Effector memory CD4-positive, alpha-beta T cell (primary cell): ENCODE results near the gene KLF16.

Source experiments
- DNase-seq, 3 donors: peaks; one replicate each; pipeline ENCODE4 v3.0.0-alpha.2; 2020
- H3K27ac ChIP-seq: 2 replicates; pipeline ENCODE4 v1.7.0; 2013; ENCODE audit warnings: mild to moderate bottlenecking, low read length, moderate library complexity; ENCODE audit not compliant: insufficient read depth, poor library complexity, severe bottlenecking
- H3K27me3 ChIP-seq: replicated peaks from 2 replicates; pipeline ENCODE4 v1.7.0; 2013; ENCODE audit warnings: mild to moderate bottlenecking, low read length; ENCODE audit not compliant: insufficient read depth, control insufficient read depth, poor library complexity, severe bottlenecking
- H3K36me3 ChIP-seq: 2 replicates; pipeline ENCODE4 v1.7.0; 2013; ENCODE audit warnings: mild to moderate bottlenecking, low read length, moderate library complexity; ENCODE audit not compliant: control insufficient read depth, insufficient read depth
- H3K4me1 ChIP-seq: 2 replicates; pipeline ENCODE4 v1.7.0; 2013; ENCODE audit warnings: low read length, mild to moderate bottlenecking; ENCODE audit not compliant: control insufficient read depth, insufficient read depth, poor library complexity, severe bottlenecking
- H3K4me3 ChIP-seq: 2 replicates; pipeline ENCODE4 v1.7.0; 2013; ENCODE audit warnings: low read length, low read depth, mild to moderate bottlenecking; ENCODE audit not compliant: insufficient read depth, poor library complexity, severe bottlenecking
- H3K9me3 ChIP-seq: 2 replicates; pipeline ENCODE4 v1.7.0; 2013; ENCODE audit warnings: mild to moderate bottlenecking, low read length, moderate library complexity; ENCODE audit not compliant: control insufficient read depth

KLF16 gene

DNA sequence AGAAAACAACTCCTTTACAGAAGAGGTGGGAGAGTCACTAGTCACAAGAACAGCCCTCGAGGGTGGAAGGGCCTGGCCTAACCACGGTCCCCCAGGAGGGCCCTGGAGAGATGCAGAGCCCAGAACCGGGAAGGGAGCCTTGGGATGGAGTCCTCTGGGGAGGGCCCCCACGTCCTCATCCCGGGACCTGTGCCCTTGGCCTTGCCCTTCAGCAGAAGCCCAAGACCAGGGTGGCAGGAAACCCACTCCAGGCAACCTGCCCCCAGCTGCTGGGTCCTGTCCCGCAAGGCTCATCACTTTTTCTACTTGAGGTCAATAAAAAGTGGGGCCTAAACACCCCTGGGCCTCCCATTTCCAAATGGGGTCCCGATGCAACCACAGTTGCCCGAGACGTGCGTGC lies 49.0 kb downstream of the KLF16 start:
- Histone ChIP-seq H3K4me1 (peaks cover 16% of the 10 kb centered on the region), H3K27ac (no peak overlapping the region), H3K27me3 (no peaks in the 10 kb centered on the region), H3K4me3 (no peak overlapping the region), H3K36me3 (peaks cover 39% of the 10 kb centered on the region), H3K9me3 (no peaks in the 10 kb centered on the region)
- DNase-seq = no peak

GRCh38 chr19:1813192-1814182 lies 49.9 kb downstream of the KLF16 start:
- Histone ChIP-seq H3K27me3 (no peaks in the 10 kb centered on the region), H3K4me3 (peak overlapping the region; percentile 60), H3K4me1 (peaks cover 16% of the 10 kb centered on the region), H3K27ac (no peak overlapping the region), H3K36me3 (peaks cover 31% of the 10 kb centered on the region), H3K9me3 (no peaks in the 10 kb centered on the region)
- no peak for DNase-seq

DNA sequence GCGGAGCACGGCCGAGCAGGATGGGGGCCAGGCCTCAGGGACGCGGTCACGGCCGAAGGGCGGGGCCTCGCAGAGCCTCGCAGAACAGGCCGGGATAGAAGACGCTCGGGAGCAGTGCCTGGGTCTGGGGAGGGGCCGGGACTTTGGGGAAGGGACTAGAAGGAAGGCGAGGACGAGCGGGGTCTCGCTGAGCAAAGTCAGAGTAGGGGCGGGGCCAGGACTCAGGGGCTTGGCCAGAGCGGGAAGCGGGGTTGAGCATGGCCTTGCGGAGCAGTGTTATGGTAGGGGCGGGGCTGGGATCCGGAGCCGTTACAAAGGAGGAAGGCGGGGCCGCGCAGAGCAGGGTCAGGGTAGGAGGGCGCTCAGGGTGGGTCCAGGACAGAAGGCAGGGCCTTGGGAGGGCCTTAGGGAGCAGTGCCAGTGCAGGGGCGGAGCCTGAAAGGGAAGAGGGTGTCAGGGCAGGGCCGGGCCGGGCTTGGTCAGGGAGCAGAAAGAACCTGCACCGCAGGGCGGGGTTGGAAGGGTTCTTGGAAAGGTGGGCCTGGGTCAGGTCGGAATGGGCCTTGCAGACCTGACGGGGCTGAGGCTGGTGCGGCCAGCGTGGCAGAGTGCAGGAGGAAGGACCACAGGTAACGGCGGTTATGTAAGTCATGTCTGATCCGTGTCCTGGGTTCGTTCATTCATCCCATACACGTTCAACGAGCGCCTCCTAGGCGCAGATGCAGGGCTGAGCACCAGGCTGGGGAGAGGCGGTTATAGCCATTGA lies 50.8 kb downstream of the KLF16 start:
- peaks cover 22% of the 10 kb centered on the region for H3K36me3 ChIP-seq
- no peaks in the 10 kb centered on the region for H3K9me3 ChIP-seq
- H3K27ac ChIP-seq = peak overlapping the region; percentile 35
- no peaks in the 10 kb centered on the region for H3K27me3 ChIP-seq
- peaks cover 16% of the 10 kb centered on the region for H3K4me1 ChIP-seq
- H3K4me3 ChIP-seq = peak overlapping the region; percentile 60
- peak; percentile 76 to 84 (median 78) for DNase-seq

- H3K36me3 ChIP-seq = peaks cover 16% of the 10 kb centered on the region
- peak within 1 kb of the TSS; percentile 35 for H3K27ac ChIP-seq
- H3K4me1 ChIP-seq = peaks cover 16% of the 10 kb centered on the region
- no peaks in the 10 kb centered on the region for H3K9me3 ChIP-seq
- no peaks in the 10 kb centered on the region for H3K27me3 ChIP-seq
- peak in 2 of 3 donors; percentile 70 to 74 for DNase-seq
- peak within 1 kb of the TSS; percentile 60 for H3K4me3 ChIP-seq
These were observed 51.4 kb downstream of the KLF16 start, which contains the start of gene ATP8B3 for GRCh38 chr19:1811942-1812425. Gene ATP8B3, minus strand, starts transcription at chr19:1812276. Its CDS starts 540 bp downstream, at chr19:1811736.

DNA sequence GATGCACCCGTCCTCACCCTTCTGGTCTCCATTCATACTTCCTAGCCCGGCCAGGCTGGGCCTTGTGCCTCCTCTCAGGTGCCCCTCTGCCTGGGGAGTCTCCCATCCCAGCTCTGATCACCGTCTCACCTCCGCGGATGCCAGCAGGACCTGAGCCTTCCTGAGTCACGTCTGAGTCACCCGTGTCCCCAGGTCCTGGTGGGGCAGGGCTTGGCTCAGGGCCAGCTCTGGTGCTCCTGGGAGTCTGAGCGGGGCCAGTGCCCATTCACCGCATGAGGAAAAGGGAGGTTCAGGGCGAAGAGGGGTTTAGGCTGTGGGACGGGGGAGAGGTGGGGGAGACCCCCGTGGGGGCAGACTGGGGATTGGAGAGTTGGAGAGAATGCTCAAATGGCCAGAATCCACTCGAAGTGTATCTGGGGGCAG lies 51.9 kb downstream of the KLF16 start:
- peak; percentile 49 to 59 (median 53) for DNase-seq
- H3K36me3 ChIP-seq = peaks cover 11% of the 10 kb centered on the region
- no peaks in the 10 kb centered on the region for H3K9me3 ChIP-seq
- H3K4me3 ChIP-seq = peak overlapping the region; percentile 40
- peaks cover 16% of the 10 kb centered on the region for H3K4me1 ChIP-seq
- H3K27ac ChIP-seq = no peak overlapping the region
- H3K27me3 ChIP-seq = no peaks in the 10 kb centered on the region

GRCh38 chr19:1810439-1811160 lies 52.8 kb downstream of the KLF16 start:
- Histone ChIP-seq H3K4me3 (no peak overlapping the region), H3K27me3 (no peaks in the 10 kb centered on the region), H3K4me1 (peaks cover 16% of the 10 kb centered on the region), H3K36me3 (peaks cover 4% of the 10 kb centered on the region), H3K9me3 (no peaks in the 10 kb centered on the region), H3K27ac (no peak overlapping the region)
- no peak for DNase-seq

DNA sequence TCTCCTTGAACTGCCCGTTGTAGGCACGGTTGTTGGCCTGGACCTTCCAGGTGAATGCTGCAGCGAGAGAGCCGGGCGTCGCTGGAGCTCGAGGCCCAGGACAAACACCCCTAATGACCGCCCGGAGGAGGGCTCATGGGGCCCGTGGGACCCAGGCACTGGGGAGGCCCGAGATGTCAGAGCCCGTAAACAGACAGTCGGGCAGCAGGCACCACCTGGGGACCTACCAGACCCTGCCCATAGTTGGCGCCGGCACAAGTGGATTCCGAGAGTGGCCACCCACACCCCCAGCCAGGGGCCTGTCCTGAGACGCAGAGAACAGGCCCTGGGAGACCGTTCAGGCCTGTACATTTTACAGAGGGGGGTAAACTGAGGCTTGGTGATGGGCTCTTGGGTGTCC lies 53.7 kb downstream of the KLF16 start:
- H3K9me3 ChIP-seq = no peaks in the 10 kb centered on the region
- DNase-seq = no peak

DNA sequence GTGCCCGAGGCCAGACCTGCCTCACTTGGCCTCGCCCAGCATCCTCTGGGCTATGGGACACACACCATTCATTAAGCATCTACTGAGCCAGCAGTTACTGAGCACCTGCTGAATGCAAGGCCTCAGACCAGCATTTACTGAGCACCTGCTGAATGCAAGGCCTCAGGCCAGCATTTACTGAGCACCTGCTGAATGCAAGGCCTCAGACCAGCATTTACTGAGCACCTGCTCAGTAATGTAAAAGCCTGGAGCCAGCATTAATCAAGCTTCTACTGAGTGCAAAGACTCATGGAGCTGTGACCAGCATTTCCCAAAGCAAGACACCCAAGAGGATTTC lies 55.0 kb downstream of the KLF16 start:
- H3K27ac ChIP-seq = no peak overlapping the region
- no peaks in the 10 kb centered on the region for H3K9me3 ChIP-seq
- peaks cover 16% of the 10 kb centered on the region for H3K4me1 ChIP-seq
- no peaks in the 10 kb centered on the region for H3K36me3 ChIP-seq
- H3K27me3 ChIP-seq = no peaks in the 10 kb centered on the region
- DNase-seq = no peak
- no peak overlapping the region for H3K4me3 ChIP-seq

More for the DNA sequence above, 53.7 kb downstream of the KLF16 start:
- Histone ChIP-seq H3K36me3 (no peaks in the 10 kb centered on the region), H3K27me3 (no peaks in the 10 kb centered on the region), H3K27ac (no peak overlapping the region), H3K4me3 (no peak overlapping the region), H3K4me1 (peaks cover 16% of the 10 kb centered on the region)

DNA sequence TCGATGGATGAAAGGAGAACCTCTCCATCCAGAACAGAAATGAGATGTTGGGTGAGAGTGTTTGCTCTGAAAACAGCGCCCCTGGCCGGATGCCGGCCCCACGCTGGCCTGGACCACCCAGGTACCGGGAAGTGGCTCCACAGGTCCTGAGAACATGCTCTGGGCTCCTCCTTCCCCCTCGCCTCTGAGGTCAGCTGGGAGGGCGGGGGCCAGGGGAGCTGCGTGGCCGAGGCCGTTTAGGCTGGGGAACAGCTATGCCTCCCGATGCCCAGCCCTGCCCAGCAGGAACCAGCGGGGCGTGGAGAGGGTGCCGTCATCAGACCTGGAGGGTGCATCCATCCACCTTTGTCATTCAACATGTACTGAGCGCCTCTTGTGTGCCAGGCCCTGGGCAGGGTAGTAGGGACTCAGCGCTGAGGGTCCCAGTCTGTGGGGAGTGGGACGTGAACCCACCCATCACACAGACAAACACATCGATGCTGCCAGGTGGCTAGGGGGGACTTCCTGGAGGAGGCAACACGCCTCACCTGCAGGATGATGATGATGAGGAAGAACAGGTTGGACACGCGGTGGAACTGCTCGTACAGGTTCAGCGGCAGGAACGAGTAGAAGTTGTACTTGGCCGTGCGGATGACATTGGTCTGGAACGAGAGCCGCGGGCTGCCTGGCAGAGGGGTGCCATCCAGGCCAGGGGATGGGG lies 55.5 kb downstream of the KLF16 start:
- H3K27ac ChIP-seq = no peak overlapping the region
- no peaks in the 10 kb centered on the region for H3K9me3 ChIP-seq
- no peaks in the 10 kb centered on the region for H3K36me3 ChIP-seq
- no peak overlapping the region for H3K4me3 ChIP-seq
- no peaks in the 10 kb centered on the region for H3K27me3 ChIP-seq
- peaks cover 11% of the 10 kb centered on the region for H3K4me1 ChIP-seq
- no peak for DNase-seq
